ENCODE data around the gene GPT2. TPM values are rescaled to one million over a fixed set of nuclear protein-coding genes. Genes with fewer than 3 reads are reported as not detected.

The GPT2 gene
- 15.3 and 15.6 TPM in 2 replicates for total RNA-seq

- H3K4me1 ChIP-seq (ENCODE audit: insufficient read depth, low read length) = peaks cover 7% of the 10 kb centered on the region
- TF ChIP-seq, protein P1, sequence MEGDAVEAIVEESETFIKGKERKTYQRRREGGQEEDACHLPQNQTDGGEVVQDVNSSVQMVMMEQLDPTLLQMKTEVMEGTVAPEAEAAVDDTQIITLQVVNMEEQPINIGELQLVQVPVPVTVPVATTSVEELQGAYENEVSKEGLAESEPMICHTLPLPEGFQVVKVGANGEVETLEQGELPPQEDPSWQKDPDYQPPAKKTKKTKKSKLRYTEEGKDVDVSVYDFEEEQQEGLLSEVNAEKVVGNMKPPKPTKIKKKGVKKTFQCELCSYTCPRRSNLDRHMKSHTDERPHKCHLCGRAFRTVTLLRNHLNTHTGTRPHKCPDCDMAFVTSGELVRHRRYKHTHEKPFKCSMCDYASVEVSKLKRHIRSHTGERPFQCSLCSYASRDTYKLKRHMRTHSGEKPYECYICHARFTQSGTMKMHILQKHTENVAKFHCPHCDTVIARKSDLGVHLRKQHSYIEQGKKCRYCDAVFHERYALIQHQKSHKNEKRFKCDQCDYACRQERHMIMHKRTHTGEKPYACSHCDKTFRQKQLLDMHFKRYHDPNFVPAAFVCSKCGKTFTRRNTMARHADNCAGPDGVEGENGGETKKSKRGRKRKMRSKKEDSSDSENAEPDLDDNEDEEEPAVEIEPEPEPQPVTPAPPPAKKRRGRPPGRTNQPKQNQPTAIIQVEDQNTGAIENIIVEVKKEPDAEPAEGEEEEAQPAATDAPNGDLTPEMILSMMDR (IDR thresholded peaks at IDR 0.05; ENCODE audit: extremely low read depth, low read depth, low read length) = no peak
- peaks cover 2% of the 10 kb centered on the region for H4K20me1 ChIP-seq (ENCODE audit: insufficient read depth, low read length)
- no peaks in the 10 kb centered on the region for H3K36me3 ChIP-seq (ENCODE audit: insufficient read depth, low read length)
- H3K4me2 ChIP-seq (ENCODE audit: insufficient read depth, low read length) = peak within 1 kb of the TSS; percentile 89
- H3K9me3 ChIP-seq (ENCODE audit: low read depth, low read length) = no peaks in the 10 kb centered on the region
- peak within 1 kb of the TSS; percentile 89 for H3K4me3 ChIP-seq (ENCODE audit: insufficient read depth, low read length)
- peak; percentile 98 for DNase-seq (ENCODE audit: insufficient read length, low spot score, missing footprints)
- H2AFZ ChIP-seq (ENCODE audit: low read length) = peak within 1 kb of the TSS; percentile 94
- peaks cover 21% of the 10 kb centered on the region for H3K79me2 ChIP-seq (ENCODE audit: insufficient read depth, low read length)
- peak within 1 kb of the TSS; percentile 13 for H3K27ac ChIP-seq (ENCODE audit: low read depth, low read length)
- H3K27me3 ChIP-seq (ENCODE audit: insufficient read depth, low read length) = peaks cover 20% of the 10 kb centered on the region
Observed at GRCh38 chr16:46883690-46884512, at the start of gene GPT2. TSS of gene GPT2 (plus strand) at chr16:46884362. CDS start at chr16:46884716, 354 bp downstream.

- H3K4me3 ChIP-seq (ENCODE audit: insufficient read depth, low read length) = no peak overlapping the region
- H3K9me3 ChIP-seq (ENCODE audit: low read depth, low read length) = no peaks in the 10 kb centered on the region
- no peak for DNase-seq (ENCODE audit: insufficient read length, low spot score, missing footprints)
- H3K27ac ChIP-seq (ENCODE audit: low read depth, low read length) = no peak overlapping the region
- H4K20me1 ChIP-seq (ENCODE audit: insufficient read depth, low read length) = no peaks in the 10 kb centered on the region
- TF ChIP-seq, protein P1 (IDR thresholded peaks at IDR 0.05; ENCODE audit: extremely low read depth, low read depth, low read length) = no peak
- no peaks in the 10 kb centered on the region for H3K36me3 ChIP-seq (ENCODE audit: insufficient read depth, low read length)
- no peak overlapping the region for H2AFZ ChIP-seq (ENCODE audit: low read length)
- H3K27me3 ChIP-seq (ENCODE audit: insufficient read depth, low read length) = peaks cover 12% of the 10 kb centered on the region
- no peak overlapping the region for H3K4me2 ChIP-seq (ENCODE audit: insufficient read depth, low read length)
- no peaks in the 10 kb centered on the region for H3K4me1 ChIP-seq (ENCODE audit: insufficient read depth, low read length)
- H3K79me2 ChIP-seq (ENCODE audit: insufficient read depth, low read length) = no peaks in the 10 kb centered on the region
Observed at GRCh38 chr16:46836534-46837530, 47.3 kb upstream of the GPT2 start.

DNA sequence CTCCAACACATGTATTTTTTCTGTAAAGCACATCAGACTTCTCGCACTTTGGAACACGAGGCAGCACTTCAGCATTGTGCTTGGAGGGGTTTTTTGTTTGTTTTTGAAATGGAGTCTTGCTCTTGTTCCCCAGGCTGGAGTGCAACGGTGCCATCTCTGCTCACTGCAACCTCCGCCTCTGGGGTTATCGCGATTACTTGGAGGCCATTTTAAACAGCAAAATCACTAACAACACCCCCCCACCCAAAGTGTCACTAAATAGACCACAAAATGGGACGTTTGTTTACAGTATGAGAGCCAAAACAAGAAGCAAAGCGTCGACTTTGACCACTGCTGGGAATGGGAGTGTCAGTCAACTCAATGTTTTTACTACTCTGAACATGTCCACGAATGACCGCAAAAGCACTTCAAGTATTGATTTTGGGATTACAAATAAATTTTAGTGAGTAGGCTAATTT is 44.1 kb upstream of the GPT2 start:
- DNase-seq (ENCODE audit: insufficient read length, low spot score, missing footprints) = no peak
- H3K4me2 ChIP-seq (ENCODE audit: insufficient read depth, low read length) = no peak overlapping the region
- TF ChIP-seq, protein P1 (IDR thresholded peaks at IDR 0.05; ENCODE audit: extremely low read depth, low read depth, low read length) = no peak
- H2AFZ ChIP-seq (ENCODE audit: low read length) = no peak overlapping the region
- H3K4me1 ChIP-seq (ENCODE audit: insufficient read depth, low read length) = no peaks in the 10 kb centered on the region
- H3K9me3 ChIP-seq (ENCODE audit: low read depth, low read length) = no peaks in the 10 kb centered on the region
- H3K27me3 ChIP-seq (ENCODE audit: insufficient read depth, low read length) = no peaks in the 10 kb centered on the region
- H3K27ac ChIP-seq (ENCODE audit: low read depth, low read length) = no peak overlapping the region
- no peaks in the 10 kb centered on the region for H3K79me2 ChIP-seq (ENCODE audit: insufficient read depth, low read length)
- H3K36me3 ChIP-seq (ENCODE audit: insufficient read depth, low read length) = no peaks in the 10 kb centered on the region
- H4K20me1 ChIP-seq (ENCODE audit: insufficient read depth, low read length) = no peaks in the 10 kb centered on the region
- no peak overlapping the region for H3K4me3 ChIP-seq (ENCODE audit: insufficient read depth, low read length)

All from osteoblast (primary cell).